B cell (primary cell): ENCODE measurements around the gene PTPRN2.

Source experiments
- CTCF ChIP-seq: fragments of 200-600 bp; IDR thresholded peaks from one replicate; pipeline ENCODE4 v1.8.0; 2022; ENCODE audit warnings: antibody characterized with exemption, mild to moderate bottlenecking
- EZH2 ChIP-seq: IDR thresholded peaks from 2 replicates; pipeline ENCODE4 v1.6.1; 2012; ENCODE audit warnings: borderline replicate concordance, low read depth, mild to moderate bottlenecking, moderate library complexity, low read length; ENCODE audit not compliant: insufficient read depth, poor library complexity, severe bottlenecking

- TF ChIP-seq CTCF (no peak), EZH2 (no peak)
These were observed 561.7 kb downstream of the PTPRN2 start for GRCh38 chr7:158025686-158026600.
